Measurements from ENCODE around the gene ARMC2. TPM values are rescaled to one million over a fixed set of nuclear protein-coding genes. Genes with fewer than 3 reads are reported as not detected.

ARMC2 gene
- total RNA-seq, 2 experiments from 2014 or later = 2.6 to 8.4 TPM

DNA sequence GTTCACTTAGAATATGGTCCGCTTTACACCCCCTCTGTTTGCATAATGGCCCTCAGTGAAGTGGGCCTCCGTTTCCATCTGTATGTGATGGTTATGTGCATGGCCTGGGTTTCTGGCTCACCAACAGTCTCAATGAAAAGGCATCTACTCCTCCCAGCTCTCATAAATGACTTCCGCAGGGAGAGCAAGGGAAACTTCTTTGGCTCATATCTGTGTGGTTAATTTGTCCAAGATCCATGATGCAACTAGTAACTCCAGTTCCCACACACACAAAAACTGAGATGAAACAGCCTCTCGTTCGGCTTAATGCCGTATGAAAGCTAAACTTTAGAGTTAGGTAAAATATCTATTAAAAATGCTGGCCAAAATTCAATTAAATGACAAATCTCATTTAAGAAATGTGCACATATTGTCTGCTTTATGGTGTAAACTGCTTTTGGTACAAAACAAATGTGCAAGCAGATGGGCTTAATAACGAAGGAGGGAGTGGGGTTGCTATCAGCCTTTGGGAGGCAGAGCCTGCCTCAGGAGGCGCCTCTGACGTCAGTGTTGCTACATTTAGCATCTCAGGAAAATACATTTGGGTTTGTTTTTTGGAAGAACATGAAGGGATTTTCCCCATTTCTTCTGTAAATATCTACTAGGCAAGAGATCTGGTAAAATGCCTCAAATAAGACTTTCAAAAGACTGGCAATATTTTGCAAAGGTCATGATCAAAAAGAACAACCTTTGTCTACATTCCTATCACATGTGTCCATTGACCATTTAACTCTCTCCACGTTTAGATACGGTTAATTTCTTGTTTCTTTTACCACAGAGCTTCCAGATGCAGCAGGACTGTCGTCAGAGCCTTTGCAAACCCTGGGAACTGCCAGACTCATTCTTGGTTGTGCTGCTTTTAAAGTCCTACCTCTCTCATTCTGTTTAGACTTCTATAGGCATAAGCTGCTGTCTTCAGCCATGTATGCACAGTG lies 96.8 kb downstream of the ARMC2 start:
- TF ChIP-seq, protein P1, sequence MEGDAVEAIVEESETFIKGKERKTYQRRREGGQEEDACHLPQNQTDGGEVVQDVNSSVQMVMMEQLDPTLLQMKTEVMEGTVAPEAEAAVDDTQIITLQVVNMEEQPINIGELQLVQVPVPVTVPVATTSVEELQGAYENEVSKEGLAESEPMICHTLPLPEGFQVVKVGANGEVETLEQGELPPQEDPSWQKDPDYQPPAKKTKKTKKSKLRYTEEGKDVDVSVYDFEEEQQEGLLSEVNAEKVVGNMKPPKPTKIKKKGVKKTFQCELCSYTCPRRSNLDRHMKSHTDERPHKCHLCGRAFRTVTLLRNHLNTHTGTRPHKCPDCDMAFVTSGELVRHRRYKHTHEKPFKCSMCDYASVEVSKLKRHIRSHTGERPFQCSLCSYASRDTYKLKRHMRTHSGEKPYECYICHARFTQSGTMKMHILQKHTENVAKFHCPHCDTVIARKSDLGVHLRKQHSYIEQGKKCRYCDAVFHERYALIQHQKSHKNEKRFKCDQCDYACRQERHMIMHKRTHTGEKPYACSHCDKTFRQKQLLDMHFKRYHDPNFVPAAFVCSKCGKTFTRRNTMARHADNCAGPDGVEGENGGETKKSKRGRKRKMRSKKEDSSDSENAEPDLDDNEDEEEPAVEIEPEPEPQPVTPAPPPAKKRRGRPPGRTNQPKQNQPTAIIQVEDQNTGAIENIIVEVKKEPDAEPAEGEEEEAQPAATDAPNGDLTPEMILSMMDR (conservative IDR thresholded peaks at IDR 0.05; ENCODE audit: low read length) = no peak
- no peak for TF ChIP-seq EZH2phosphoT487 (IDR thresholded peaks at IDR 0.05; ENCODE audit: borderline replicate concordance, low read depth, low read length)
- Histone ChIP-seq H4K20me1 (ENCODE audit: insufficient read depth, low read length) (no peaks in the 10 kb centered on the region), H3K4me2 (ENCODE audit: low read length) (no peak overlapping the region), H3K4me3 (ENCODE audit: low read depth, low read length, poor library complexity, severe bottlenecking) (no peak overlapping the region), H2AFZ (ENCODE audit: low read length) (no peak overlapping the region; the same call in 1 of the 2 replicates), H3K9me2 (ENCODE audit: insufficient read depth, low read length) (no peaks in the 10 kb centered on the region), H3K9me3 (ENCODE audit: low read length) (no peaks in the 10 kb centered on the region), H3K27ac (ENCODE audit: low read depth, low read length, poor library complexity, severe bottlenecking) (no peak overlapping the region), H3K4me1 (ENCODE audit: insufficient read depth, low read length, poor library complexity, severe bottlenecking) (peaks cover 20% of the 10 kb centered on the region), H3K36me3 (ENCODE audit: insufficient read depth, low read length) (no peaks in the 10 kb centered on the region), H3K79me2 (ENCODE audit: insufficient read depth, low read depth, low read length) (no peaks in the 10 kb centered on the region)
- intact Hi-C loops (cut with micrococcal nuclease; ENCODE audit: unreplicated experiment) = loop anchor here (1.0 kb wide), 1 partner anchor 128 kb away; no protein-coding TSS in a partner anchor
- ChIA-PET POLR2A (interaction anchor here (0.6 to 2.4 kb wide), 3 partner anchors 12 to 833 kb away, joined by 3 to 8 read pairs (median 3); no protein-coding TSS in a partner anchor), CTCF (ENCODE audit: unreplicated experiment) (interaction anchor here (0.6 kb wide), 1 partner anchor 14 kb away, joined by 3 read pairs; no protein-coding TSS in a partner anchor)
- no peak for DNase-seq (ENCODE audit: low spot score)
- BruUV-seq (replicated peaks) = no TSS peak

DNA sequence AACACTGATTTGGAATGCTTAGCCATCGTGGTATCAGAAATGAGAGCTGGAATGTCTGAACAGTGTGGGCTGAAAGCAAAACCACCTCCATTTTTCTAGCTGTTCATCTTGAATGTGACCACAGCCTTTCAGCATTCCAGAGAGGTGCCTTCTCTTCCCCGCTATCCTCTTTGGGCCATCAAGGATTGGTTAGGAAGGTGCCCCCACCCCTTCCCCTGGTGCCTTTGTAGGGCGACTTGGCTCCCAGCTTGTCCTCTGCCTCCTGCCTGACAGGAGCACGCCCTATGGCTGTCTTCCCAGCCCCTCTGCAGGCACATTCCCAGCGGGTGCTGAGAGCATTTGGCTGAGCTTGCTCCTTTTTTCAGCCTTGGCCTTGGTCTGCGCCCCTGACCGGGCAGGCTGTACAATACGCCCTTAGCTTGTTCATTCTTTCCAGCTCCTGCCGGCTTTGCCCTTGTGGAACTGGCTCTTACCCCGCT lies 97.5 kb downstream of the ARMC2 start:
- no peaks in the 10 kb centered on the region for H3K36me3 ChIP-seq (ENCODE audit: insufficient read depth, low read length)
- H3K9me2 ChIP-seq (ENCODE audit: insufficient read depth, low read length) = no peaks in the 10 kb centered on the region
- no peaks in the 10 kb centered on the region for H4K20me1 ChIP-seq (ENCODE audit: insufficient read depth, low read length)
- H3K9me3 ChIP-seq (ENCODE audit: low read length) = no peaks in the 10 kb centered on the region
- no peaks in the 10 kb centered on the region for H3K79me2 ChIP-seq (ENCODE audit: insufficient read depth, low read depth, low read length)
- no peak overlapping the region for H2AFZ ChIP-seq (ENCODE audit: low read length)
- no peak for DNase-seq (ENCODE audit: low spot score)
- ChIA-PET CTCF (ENCODE audit: unreplicated experiment) (interaction anchor here (0.6 kb wide), 1 partner anchor 13 kb away, joined by 3 read pairs; no protein-coding TSS in a partner anchor), POLR2A (interaction anchor here (0.6 to 1.3 kb wide), 2 partner anchors 9 to 833 kb away, joined by 3 to 4 read pairs; no protein-coding TSS in a partner anchor)
- TF ChIP-seq, protein P1 (conservative IDR thresholded peaks at IDR 0.05; ENCODE audit: low read length) = no peak
- no peak for TF ChIP-seq EZH2phosphoT487 (IDR thresholded peaks at IDR 0.05; ENCODE audit: borderline replicate concordance, low read depth, low read length)
- peaks cover 20% of the 10 kb centered on the region for H3K4me1 ChIP-seq (ENCODE audit: insufficient read depth, low read length, poor library complexity, severe bottlenecking)
- H3K4me2 ChIP-seq (ENCODE audit: low read length) = no peak overlapping the region
- H3K27ac ChIP-seq (ENCODE audit: low read depth, low read length, poor library complexity, severe bottlenecking) = no peak overlapping the region
- no peak overlapping the region for H3K4me3 ChIP-seq (ENCODE audit: low read depth, low read length, poor library complexity, severe bottlenecking)
- no TSS peak for BruUV-seq (replicated peaks)
- intact Hi-C loops (cut with micrococcal nuclease; ENCODE audit: unreplicated experiment) = no loop called here

All from OCI-LY7 (cell line).